NCI-H2196 (cell line): ENCODE measurements around the gene B4GALT6.
A peak's percentile ranks its signal among the peaks of the same experiment; 100 is the strongest.

Experiments used
- DNase-seq: peaks from one replicate; lab custom pipeline; 2025; ENCODE audit not compliant: unreplicated experiment; lab: John Stamatoyannopoulos, UW

The B4GALT6 gene

GRCh38 chr18:31660763-31661162 lies 23.6 kb downstream of the B4GALT6 start:
- no peak for DNase-seq

GRCh38 chr18:31659576-31660177 lies 24.7 kb downstream of the B4GALT6 start:
- no peak for DNase-seq

GRCh38 chr18:31658670-31659575 lies 25.5 kb downstream of the B4GALT6 start:
- DNase-seq: peak; percentile 7

GRCh38 chr18:31657823-31658669 lies 26.3 kb downstream of the B4GALT6 start:
- no peak for DNase-seq

- no peak for DNase-seq
Observed at GRCh38 chr18:31656754-31657153, 27.6 kb downstream of the B4GALT6 start.

- DNase-seq: no peak
Observed at GRCh38 chr18:31655354-31655753, 29.0 kb downstream of the B4GALT6 start.

GRCh38 chr18:31652877-31653276 lies 31.5 kb downstream of the B4GALT6 start:
- no peak for DNase-seq

- no peak for DNase-seq
Observed at GRCh38 chr18:31652357-31652756, 32.0 kb downstream of the B4GALT6 start.

GRCh38 chr18:31651369-31651768 lies 33.0 kb downstream of the B4GALT6 start:
- DNase-seq: no peak

GRCh38 chr18:31649978-31650719 lies 34.2 kb downstream of the B4GALT6 start:
- no peak for DNase-seq

GRCh38 chr18:31649449-31649848 lies 34.9 kb downstream of the B4GALT6 start:
- DNase-seq: no peak

- no peak for DNase-seq
Observed at GRCh38 chr18:31648966-31649429, 35.4 kb downstream of the B4GALT6 start.

- no peak for DNase-seq
Observed at GRCh38 chr18:31648458-31648857, 35.9 kb downstream of the B4GALT6 start.

- no peak for DNase-seq
Observed at GRCh38 chr18:31647127-31647753, 37.1 kb downstream of the B4GALT6 start.

- DNase-seq: no peak
Observed at GRCh38 chr18:31646332-31647126, 37.9 kb downstream of the B4GALT6 start.

GRCh38 chr18:31645411-31645810 lies 39.0 kb downstream of the B4GALT6 start:
- no peak for DNase-seq

GRCh38 chr18:31643003-31643402 lies 41.4 kb downstream of the B4GALT6 start:
- DNase-seq: no peak

GRCh38 chr18:31637445-31637844 lies 46.9 kb downstream of the B4GALT6 start:
- no peak for DNase-seq

- no peak for DNase-seq
Observed at GRCh38 chr18:31636387-31636786, 48.0 kb downstream of the B4GALT6 start.
